T-cell (primary cell): ENCODE results near the gene AFF1. TPM values are rescaled to one million over a fixed set of nuclear protein-coding genes. Genes with fewer than 3 reads are reported as not detected.
A peak's percentile ranks its signal among the peaks of the same experiment; 100 is the strongest.

Experiments used
- ATAC-seq, 4 experiments: fragments of 200-7000 bp in 3 of 4; fragments of 150-1000 bp in 1 of 4; cut with Tn5 transposase; replicated peaks in 1 of 4; 1 replicate in 3 of 4; 2 replicates in 1 of 4; pipeline ENCODE4 v1.10.0; 2021; ENCODE audit warnings: moderate library complexity in 3 of 4, mild to moderate bottlenecking in 2 of 4, moderate number of reproducible peaks in 1 of 4
- CTCF ChIA-PET, 2 donors: fragments of 300-600 bp; sonication (Branson Sonifier 250); formaldehyde crosslinking; loops; one replicate each; lab custom pipeline; 2022; ENCODE audit warnings: antibody characterized with exemption in 2 of 2; lab: Charles Lee
- POLR2A ChIA-PET, 2 donors: fragments of 300-600 bp; sonication (Branson Sonifier 250); formaldehyde crosslinking; loops; one replicate each; lab custom pipeline; 2022; ENCODE audit warnings: antibody characterized with exemption in 2 of 2; lab: Charles Lee
- DNase-seq, 35 experiments: peaks; one replicate each; pipeline versions ENCODE4 v3.0.0 to v3.0.0-alpha.2; 2013 to 2023
- H3K27ac ChIP-seq: one replicate; pipeline ENCODE4 v1.5.1; 2013; ENCODE audit warnings: low read length
- H3K27me3 ChIP-seq, 2 experiments: replicated peaks in 1 of 2; 1 replicate in 1 of 2; 2 replicates in 1 of 2; pipeline versions ENCODE4 v1.6.1 to v1.7.0; 2013; ENCODE audit warnings: low read length in 1 of 2, mixed read lengths in 1 of 2; ENCODE audit not compliant: control insufficient read depth in 2 of 2, insufficient read depth in 2 of 2; ENCODE audit errors: extremely low read depth in 1 of 2
- H3K36me3 ChIP-seq, 2 donors: 1 replicate in 1 of 2; 2 replicates in 1 of 2; pipeline versions ENCODE4 v1.6.1 to v1.7.0; 2013; ENCODE audit warnings: low read length in 1 of 2; ENCODE audit not compliant: control insufficient read depth in 2 of 2, insufficient read depth in 1 of 2; ENCODE audit errors: extremely low read depth in 1 of 2
- H3K4me1 ChIP-seq, 2 experiments: 1 replicate in 1 of 2; 2 replicates in 1 of 2; pipeline versions ENCODE4 v1.6.1 to v1.7.0; 2013; ENCODE audit warnings: low read length in 2 of 2, mixed read lengths in 1 of 2; ENCODE audit not compliant: insufficient read depth in 2 of 2, control insufficient read depth in 1 of 2; ENCODE audit errors: extremely low read depth in 1 of 2
- H3K4me3 ChIP-seq, 2 donors: 1 replicate in 1 of 2; 2 replicates in 1 of 2; pipeline versions ENCODE4 v1.5.1 to v1.7.0; 2013; ENCODE audit warnings: mild to moderate bottlenecking in 2 of 2, low read length in 1 of 2, moderate library complexity in 1 of 2; ENCODE audit not compliant: control insufficient read depth in 1 of 2; ENCODE audit errors: extremely low read depth in 1 of 2
- H3K9me3 ChIP-seq: 2 replicates; pipeline ENCODE4 v1.7.0; 2013
- H3K27ac Mint-ChIP-seq, 2 donors: one replicate each; pipeline ENCODE4 v1.8.0; 2020 to 2021; ENCODE audit warnings: mild to moderate bottlenecking in 2 of 2, mixed read lengths in 2 of 2
- H3K27me3 Mint-ChIP-seq, 2 donors: one replicate each; pipeline ENCODE4 v1.8.0; 2021 to 2022; ENCODE audit warnings: mixed read lengths in 2 of 2
- H3K36me3 Mint-ChIP-seq: one replicate; pipeline ENCODE4 v1.8.0; 2021; ENCODE audit warnings: mixed read lengths
- H3K4me1 Mint-ChIP-seq, 3 donors: one replicate each; pipeline ENCODE4 v1.8.0; 2020 to 2022; ENCODE audit warnings: mixed read lengths in 3 of 3, mild to moderate bottlenecking in 1 of 3
- H3K4me3 Mint-ChIP-seq, 3 donors: one replicate each; pipeline ENCODE4 v1.8.0; 2020 to 2022; ENCODE audit warnings: mild to moderate bottlenecking in 3 of 3, mixed read lengths in 3 of 3, moderate library complexity in 3 of 3
- H3K9me3 Mint-ChIP-seq, 3 donors: one replicate each; pipeline ENCODE4 v1.8.0; 2020 to 2022; ENCODE audit warnings: mixed read lengths in 3 of 3
- WGBS: methylation state at CpG from one replicate; pipeline ENCODE4 v1.1.5; 2013; ENCODE audit warnings: missing lambda C conversion rate; ENCODE audit not compliant: insufficient coverage; 5-methylcytosine and 5-hydroxymethylcytosine counted together
- total RNA-seq, 35 experiments: library from RNA in 6 of 35; stranded (reverse) in 6 of 35; fragments of 120-200 nt in 1 of 35; gene quantifications; one replicate each; pipeline versions ENCODE4 v1.2.1 to v1.2.4 and lab custom pipeline; 2013 to 2026

AFF1 gene
- total RNA-seq (100 to 1,000 TPM in 2 of 5 donors, 10 to 100 TPM in 3; 65.3 to 112 (median 93.4) TPM), total RNA-seq (lab: John Stamatoyannopoulos, UW) (49.1 to 229 (median 123) reads per million in 29 experiments)
- 52.1 TPM for total RNA-seq (2013)

- H3K4me1 Mint-ChIP-seq: peaks cover 48 to 54% (median 53%) of the 10 kb centered on the region in 3 donors
Observed at GRCh38 chr4:86934771-86935565, at the start of gene AFF1. TSS of gene AFF1 (plus strand) at chr4:86935011. CDS start at chr4:86948534, 13,523 bp downstream.

GRCh38 chr4:86890790-86891189, 44.0 kb upstream of the AFF1 start:
- H3K9me3 Mint-ChIP-seq: no peaks in the 10 kb centered on the region
- no peak overlapping the region for H3K27ac Mint-ChIP-seq
- ChIA-PET POLR2A (no interaction called here), CTCF (interaction anchor here in 1 of 2 donors (0.5 kb wide), 1 partner anchor 314 kb away, joined by 3 read pairs; no protein-coding TSS in a partner anchor)
- no peaks in the 10 kb centered on the region for H3K36me3 ChIP-seq
- ATAC-seq (no peak), DNase-seq (no peak)
- peaks cover 0 to 23% of the 10 kb centered on the region in 2 experiments for H3K27me3 ChIP-seq
- WGBS: 82% methylated on average over 4 of the region's 7 CpGs
- no peak overlapping the region for H3K27ac ChIP-seq
- peak overlapping the region; percentile 34 to 79 (median 75) for H3K4me3 Mint-ChIP-seq
- H3K4me1 Mint-ChIP-seq: peaks cover 6 to 10% (median 7%) of the 10 kb centered on the region in 3 donors
- peaks cover 0 to 10% of the 10 kb centered on the region in 2 experiments for H3K4me1 ChIP-seq
- no peaks in the 10 kb centered on the region for H3K9me3 ChIP-seq
- H3K36me3 Mint-ChIP-seq: peaks cover 6% of the 10 kb centered on the region
- no peak overlapping the region for H3K4me3 ChIP-seq
- H3K27me3 Mint-ChIP-seq: peaks cover 25 to 39% of the 10 kb centered on the region in 2 donors

More at GRCh38 chr4:86934771-86935565, at the start of gene AFF1:
- Histone ChIP-seq H3K4me3 (peak within 1 kb of the TSS; percentile 75 to 96), H3K4me1 (peaks cover 30 to 31% of the 10 kb centered on the region in 2 experiments), H3K27ac (peak within 1 kb of the TSS; percentile 82), H3K27me3 (no peaks in the 10 kb centered on the region), H3K36me3 (no peaks in the 10 kb centered on the region), H3K9me3 (no peaks in the 10 kb centered on the region)
- no peaks in the 10 kb centered on the region for H3K9me3 Mint-ChIP-seq
- DNase-seq (peak; percentile 70 to 96 (median 82)), ATAC-seq (peak; percentile 77 to 84 (median 80))
- no peaks in the 10 kb centered on the region for H3K27me3 Mint-ChIP-seq
- peak within 1 kb of the TSS; percentile 84 to 92 (median 87) for H3K4me3 Mint-ChIP-seq
- CTCF ChIA-PET: interaction anchor here (0.5 to 3.3 kb wide), 27 partner anchors 11 to 294 kb away, joined by 3 to 50 read pairs (median 3); partner anchors contain the start of gene KLHL8 (in 1 of the 2)
- H3K27ac Mint-ChIP-seq: peak within 1 kb of the TSS; percentile 96 to 98
- peaks cover 7% of the 10 kb centered on the region for H3K36me3 Mint-ChIP-seq
- POLR2A ChIA-PET: interaction anchor here (0.5 to 2.7 kb wide), 17 partner anchors 11 to 1678 kb away, joined by 3 to 34 read pairs (median 4); no protein-coding TSS in a partner anchor
- under 1% methylated on average over 67 of the region's 97 CpGs for WGBS

- DNase-seq (peak in 17 of 35 experiments; percentile 0 to 37 (median 10)), ATAC-seq (peak; percentile 58 to 82 (median 68))
- peak within 1 kb of the TSS; percentile 49 to 78 for H3K4me3 ChIP-seq
- no peak within 1 kb of the TSS for H3K27ac Mint-ChIP-seq
- H3K27me3 Mint-ChIP-seq: peaks cover 25 to 39% of the 10 kb centered on the region in 2 donors
- 2% methylated on average over 77 of the region's 84 CpGs for WGBS
- no peaks in the 10 kb centered on the region for H3K36me3 ChIP-seq
- peaks cover 0 to 23% of the 10 kb centered on the region in 2 experiments for H3K27me3 ChIP-seq
- no peaks in the 10 kb centered on the region for H3K9me3 Mint-ChIP-seq
- H3K9me3 ChIP-seq: no peaks in the 10 kb centered on the region
- peak within 1 kb of the TSS; percentile 75 to 79 (median 76) for H3K4me3 Mint-ChIP-seq
- H3K36me3 Mint-ChIP-seq: peaks cover 6% of the 10 kb centered on the region
- ChIA-PET CTCF (interaction anchor here (0.6 to 2.3 kb wide), 7 partner anchors 30 to 397 kb away, joined by 3 to 10 read pairs (median 4); no protein-coding TSS in a partner anchor), POLR2A (no interaction called here)
- peaks cover 6 to 10% (median 7%) of the 10 kb centered on the region in 3 donors for H3K4me1 Mint-ChIP-seq
- H3K27ac ChIP-seq: no peak within 1 kb of the TSS
- H3K4me1 ChIP-seq: peaks cover 0 to 10% of the 10 kb centered on the region in 2 experiments
Observed at GRCh38 chr4:86891762-86892635, 42.8 kb upstream of the AFF1 start, which contains the start of gene C4orf36. TSS of gene C4orf36 (minus strand) at chr4:86892422. CDS start at chr4:86891520, 902 bp downstream.

- peaks cover 3% of the 10 kb centered on the region for H3K36me3 Mint-ChIP-seq
- peaks cover 25 to 37% of the 10 kb centered on the region in 2 donors for H3K27me3 Mint-ChIP-seq
- H3K4me1 Mint-ChIP-seq: peaks cover 6 to 10% (median 7%) of the 10 kb centered on the region in 3 donors
- no peak overlapping the region for H3K27ac Mint-ChIP-seq
- Histone ChIP-seq H3K4me3 (peak overlapping the region; percentile 49 to 78), H3K27me3 (peaks cover 0 to 23% of the 10 kb centered on the region in 2 experiments), H3K4me1 (peaks cover 0 to 10% of the 10 kb centered on the region in 2 experiments), H3K36me3 (no peaks in the 10 kb centered on the region), H3K9me3 (no peaks in the 10 kb centered on the region), H3K27ac (no peak overlapping the region)
- H3K4me3 Mint-ChIP-seq: peak overlapping the region; percentile 74 to 76 (median 75)
- H3K9me3 Mint-ChIP-seq: no peaks in the 10 kb centered on the region
- ChIA-PET POLR2A (no interaction called here), CTCF (interaction anchor here (0.5 to 2.3 kb wide), 8 partner anchors 8 to 397 kb away, joined by 3 to 10 read pairs (median 4); no protein-coding TSS in a partner anchor)
- ATAC-seq (peak in 3 of 4 experiments; percentile 22 to 33 (median 30)), DNase-seq (peak in 2 of 35 experiments; percentile 6 to 10)
- 8% methylated on average over 7 of the region's 13 CpGs for WGBS
Observed at GRCh38 chr4:86892636-86892960, 42.2 kb upstream of the AFF1 start.

- 93% methylated on average over 17 of the region's 19 CpGs for WGBS
- Histone ChIP-seq H3K27ac (no peak overlapping the region), H3K4me3 (no peak overlapping the region), H3K36me3 (no peaks in the 10 kb centered on the region), H3K27me3 (peaks cover 0 to 23% of the 10 kb centered on the region in 2 experiments), H3K4me1 (peaks cover 0 to 10% of the 10 kb centered on the region in 2 experiments), H3K9me3 (no peaks in the 10 kb centered on the region)
- Mint-ChIP-seq H3K36me3 (no peaks in the 10 kb centered on the region), H3K9me3 (no peaks in the 10 kb centered on the region), H3K4me1 (peaks cover 6 to 10% (median 7%) of the 10 kb centered on the region in 3 donors), H3K4me3 (peak overlapping the region in 2 of 3 donors; percentile 75 to 76), H3K27ac (no peak overlapping the region), H3K27me3 (peaks cover 25 to 32% of the 10 kb centered on the region in 2 donors)
- DNase-seq (no peak), ATAC-seq (no peak)
- ChIA-PET CTCF (interaction anchor here (0.5 to 2.3 kb wide), 8 partner anchors 9 to 398 kb away, joined by 3 to 10 read pairs (median 4); no protein-coding TSS in a partner anchor), POLR2A (no interaction called here)
Observed at GRCh38 chr4:86893136-86893535, 41.7 kb upstream of the AFF1 start.
